Astrocyte of the cerebellum (primary cell): ENCODE measurements around the gene ANKS1B.

Source experiments
- DNase-seq: peaks from one replicate; pipeline ENCODE4 v3.0.0-alpha.2; 2011; ENCODE audit warnings: low read depth
- H3K4me3 ChIP-seq: 2 replicates; pipeline ENCODE4 v1.5.1; 2011; ENCODE audit warnings: mild to moderate bottlenecking, low read depth, low read length, moderate library complexity
- CTCF ChIP-seq: IDR thresholded peaks from 2 replicates; pipeline ENCODE4 v1.5.1; 2012; ENCODE audit warnings: low read length, low read depth, moderate library complexity, mild to moderate bottlenecking; ENCODE audit errors: missing control alignments
- in situ Hi-C: cut with HindIII; loops from 2 replicates; pipeline ENCODE4 v1.10.0; 2017; ENCODE audit warnings: low sequenced_read_pairs

The ANKS1B gene

GRCh38 chr12:99026332-99027054, 958.2 kb downstream of the ANKS1B start:
- no peak for TF ChIP-seq CTCF
- DNase-seq, result no peak
- in situ Hi-C loops, result no loop called here
- no peak overlapping the region for H3K4me3 ChIP-seq

GRCh38 chr12:99024870-99025269, 959.9 kb downstream of the ANKS1B start:
- no peak for DNase-seq
- TF ChIP-seq CTCF, result no peak
- in situ Hi-C loops, result no loop called here
- no peak overlapping the region for H3K4me3 ChIP-seq

- in situ Hi-C loops, result no loop called here
- no peak for TF ChIP-seq CTCF
- DNase-seq, result no peak
- H3K4me3 ChIP-seq, result no peak overlapping the region
Observed at GRCh38 chr12:99024191-99024590, 960.5 kb downstream of the ANKS1B start.

GRCh38 chr12:99020871-99021270, 963.9 kb downstream of the ANKS1B start:
- H3K4me3 ChIP-seq, result no peak overlapping the region
- no peak for TF ChIP-seq CTCF
- no peak for DNase-seq
- in situ Hi-C loops, result no loop called here

GRCh38 chr12:99019798-99020197, 964.9 kb downstream of the ANKS1B start:
- in situ Hi-C loops, result no loop called here
- no peak for TF ChIP-seq CTCF
- no peak overlapping the region for H3K4me3 ChIP-seq
- DNase-seq, result no peak

GRCh38 chr12:99017971-99018370, 966.8 kb downstream of the ANKS1B start:
- in situ Hi-C loops, result no loop called here
- no peak for DNase-seq
- TF ChIP-seq CTCF, result no peak
- H3K4me3 ChIP-seq, result no peak overlapping the region
